HL-60 (cell line): Measurements from ENCODE around the gene COL25A1.

ENCODE experiments used
- DNase-seq, 2 experiments: peaks; one replicate each; pipeline ENCODE4 v3.0.0-alpha.2; 2010 to 2020; ENCODE audit warnings: low read depth in 1 of 2, low spot score in 1 of 2
- H3K27ac ChIP-seq: fragments of 250-450 bp; sonication (Bioruptor Pico); replicated peaks from 2 replicates; pipeline ENCODE4 v1.5.1; 2020; ENCODE audit warnings: mild to moderate bottlenecking, moderate library complexity
- H3K27me3 ChIP-seq: fragments of 250-450 bp; sonication (Bioruptor Pico); 2 replicates; pipeline ENCODE4 v1.5.1; 2021; ENCODE audit warnings: mild to moderate bottlenecking, moderate library complexity; ENCODE audit not compliant: insufficient read depth, poor library complexity, severe bottlenecking
- H3K4me3 ChIP-seq: replicated peaks from 2 replicates; pipeline ENCODE4 v1.5.1; 2011; ENCODE audit warnings: mild to moderate bottlenecking, control low read depth, low read length; ENCODE audit not compliant: insufficient read depth
- CTCF ChIP-seq: IDR thresholded peaks from one replicate; pipeline ENCODE4 v1.5.1; 2011; ENCODE audit warnings: low read length, control low read depth, inconsistent platforms; ENCODE audit not compliant: insufficient read depth
- GABPA ChIP-seq: IDR thresholded peaks from 2 replicates; pipeline ENCODE4 v1.6.1; 2012; ENCODE audit warnings: low read depth
- POLR2AphosphoS5 ChIP-seq: IDR thresholded peaks from 2 replicates; pipeline ENCODE4 v1.6.1; 2012; ENCODE audit warnings: low read depth
- REST ChIP-seq: IDR thresholded peaks from 2 replicates; pipeline ENCODE4 v1.6.1; 2012; ENCODE audit warnings: low read depth; ENCODE audit not compliant: insufficient replicate concordance
- SPI1 ChIP-seq: IDR thresholded peaks from 2 replicates; pipeline ENCODE4 v1.6.1; 2012; ENCODE audit warnings: low read depth, mild to moderate bottlenecking, borderline replicate concordance

COL25A1 gene

GRCh38 chr4:108954880-108955279, 347.6 kb downstream of the COL25A1 start:
- Histone ChIP-seq H3K27me3 (no peaks in the 10 kb centered on the region), H3K27ac (no peak overlapping the region), H3K4me3 (no peak overlapping the region)
- no peak for DNase-seq
- no peak for TF ChIP-seq REST
- no peak for TF ChIP-seq GABPA
- no peak for TF ChIP-seq POLR2AphosphoS5
- TF ChIP-seq SPI1 = no peak
- no peak for TF ChIP-seq CTCF

GRCh38 chr4:108953941-108954340, 348.5 kb downstream of the COL25A1 start:
- Histone ChIP-seq H3K4me3 (no peak overlapping the region), H3K27ac (no peak overlapping the region), H3K27me3 (no peaks in the 10 kb centered on the region)
- no peak for DNase-seq
- TF ChIP-seq CTCF (no peak), REST (no peak), POLR2AphosphoS5 (no peak), GABPA (no peak), SPI1 (no peak)

- Histone ChIP-seq H3K27ac (no peak overlapping the region), H3K27me3 (no peaks in the 10 kb centered on the region), H3K4me3 (no peak overlapping the region)
- TF ChIP-seq SPI1 (no peak), REST (no peak), POLR2AphosphoS5 (no peak), GABPA (no peak), CTCF (no peak)
- DNase-seq = no peak
These were observed 352.1 kb downstream of the COL25A1 start for GRCh38 chr4:108950158-108950915.
